GM12878 (cell line): ENCODE results near the gene RPS6KA4. TPM values are rescaled to one million over a fixed set of nuclear protein-coding genes. Genes with fewer than 3 reads are reported as not detected.

Experiments
- ATAC-seq: fragments of 200-7000 bp; cut with Tn5 transposase; 3 replicates; pipeline ENCODE4 v1.9.1; 2020; ENCODE audit warnings: mild to moderate bottlenecking, moderate library complexity
- BruUV-seq: library from RNA; stranded (reverse); fragments of 400-500 nt; replicated peaks from 2 replicates; lab custom pipeline; 2021; lab: Mats Ljungman, UMichigan
- CTCF ChIA-PET: fragments of 300-600 bp; sonication (Branson Sonifier 250); formaldehyde crosslinking; extraction: SDS; loops from one replicate; lab custom pipeline; 2021; ENCODE audit warnings: inconsistent platforms; lab: Yijun Ruan, JAX
- POLR2A ChIA-PET: fragments of 350-600 bp; formaldehyde crosslinking; extraction: SDS; loops from one replicate; lab custom pipeline; 2021; ENCODE audit warnings: inconsistent platforms; lab: Charles Lee
- RAD21 ChIA-PET: fragments of 300-600 bp; sonication (Branson Sonifier 250); formaldehyde crosslinking; loops from one replicate; lab custom pipeline; 2023; ENCODE audit warnings: antibody characterized with exemption; ENCODE audit not compliant: unreplicated experiment; lab: Charles Lee
- SMC1A ChIA-PET: fragments of 300-600 bp; sonication (Branson Sonifier 250); formaldehyde crosslinking; loops from one replicate; lab custom pipeline; 2023; ENCODE audit not compliant: unreplicated experiment, uncharacterized antibody; lab: Charles Lee
- DNase-seq: peaks from one replicate; pipeline ENCODE4 v3.0.0-alpha.2; 2011; ENCODE audit warnings: low read depth, low spot score
- FAIRE-seq: peaks from 3 replicates; lab custom pipeline; 2011; peaks lifted over from hg19 to GRCh38; lab: Jason Lieb, UNC
- H2AFZ ChIP-seq: 2 replicates; pipeline ENCODE4 v1.6.0; 2011; ENCODE audit warnings: low read depth, low read length, control low read depth; ENCODE audit not compliant: control insufficient read depth
- H3K27ac ChIP-seq: 2 replicates; pipeline ENCODE4 v1.5.1; 2011; ENCODE audit warnings: control low read depth; ENCODE audit not compliant: control insufficient read depth, insufficient read depth
- H3K27me3 ChIP-seq, 2 experiments: replicated peaks in 1 of 2; 2 replicates each; pipeline versions ENCODE4 v1.6.0 to v1.6.1; 2011; ENCODE audit warnings: low read length in 1 of 2; ENCODE audit not compliant: control insufficient read depth in 2 of 2, insufficient read depth in 2 of 2
- H3K36me3 ChIP-seq, 2 experiments: 2 replicates each; pipeline ENCODE4 v1.5.1; 2011; ENCODE audit warnings: low read length in 1 of 2; ENCODE audit not compliant: control insufficient read depth in 2 of 2, insufficient read depth in 2 of 2
- H3K4me1 ChIP-seq: 2 replicates; pipeline ENCODE4 v1.6.1; 2011; ENCODE audit warnings: mild to moderate bottlenecking, low read length, moderate library complexity, mixed read lengths; ENCODE audit not compliant: control insufficient read depth, insufficient read depth
- H3K4me2 ChIP-seq: 2 replicates; pipeline ENCODE4 v1.6.0; 2011; ENCODE audit warnings: control low read depth; ENCODE audit not compliant: control insufficient read depth, insufficient read depth
- H3K4me3 ChIP-seq: fragments of 200-600 bp; sonication (generic); 2 replicates; pipeline ENCODE4 v1.5.1; 2016
- H3K79me2 ChIP-seq: 2 replicates; pipeline ENCODE4 v1.6.0; 2011; ENCODE audit warnings: low read length; ENCODE audit not compliant: control insufficient read depth, insufficient read depth
- H3K9ac ChIP-seq: 2 replicates; pipeline ENCODE4 v1.8.0; 2011; ENCODE audit warnings: low read length, control low read depth, mixed read lengths; ENCODE audit not compliant: control insufficient read depth, insufficient read depth
- H3K9me3 ChIP-seq: replicated peaks from 3 replicates; pipeline ENCODE4 v1.5.1; 2011; ENCODE audit warnings: mild to moderate bottlenecking, low read length; ENCODE audit not compliant: control insufficient read depth, insufficient read depth
- H4K20me1 ChIP-seq: 2 replicates; pipeline ENCODE4 v1.6.0; 2011; ENCODE audit not compliant: control insufficient read depth, insufficient read depth
- GATAD2B ChIP-seq: fragments of 450-650 bp; conservative IDR thresholded peaks from 2 replicates; pipeline ENCODE4 v1.6.1; 2017; ENCODE audit warnings: low read depth, mild to moderate bottlenecking, moderate library complexity
- ZNF207 ChIP-seq: fragments of 450-650 bp; IDR thresholded peaks from 2 replicates; pipeline ENCODE4 v1.6.1; 2014; ENCODE audit warnings: antibody characterized with exemption, mild to moderate bottlenecking, borderline replicate concordance
- ZNF592 ChIP-seq: fragments of 450-650 bp; IDR thresholded peaks from 2 replicates; pipeline ENCODE4 v1.6.1; 2017; ENCODE audit warnings: mild to moderate bottlenecking, moderate library complexity
- WGBS: methylation state at CpG from one replicate; pipeline ENCODE4 v1.1.6; 2016; ENCODE audit warnings: low lambda C conversion rate; ENCODE audit not compliant: insufficient replicate concordance, insufficient coverage; ENCODE audit errors: missing lambda C conversion rate; 5-methylcytosine and 5-hydroxymethylcytosine counted together
- in situ Hi-C: fragments of 300-500 bp; cut with MboI; formaldehyde crosslinking; loops from 9 replicates; pipeline ENCODE4 v1.14.3; 2018; ENCODE audit warnings: mixed read lengths
- intact Hi-C: fragments of 100-400 bp; cut with micrococcal nuclease; formaldehyde crosslinking; loops from one replicate; pipeline ENCODE4 v1.14.2; 2022; ENCODE audit not compliant: unreplicated experiment
- polyA plus RNA-seq, 11 experiments: library from polyadenylated mRNA; depleted of rRNA in 4 of 11; unstranded in 6 of 11; stranded (reverse) in 5 of 11; fragments of >200 nt; fragmentation: Nextera tagmentation in 4 of 11; fragmentation: Illumina TruSeq in 1 of 11; extraction: Ambion mirVana in 4 of 11; extraction: Trizol in 1 of 11; gene quantifications; 1 replicate in 1 of 11; 2 replicates in 10 of 11; pipeline versions ENCODE4 v1.2.1 to v1.2.3, GENCODE V29; 2011 to 2016; ENCODE audit warnings: inconsistent platforms in 2 of 11, missing spikeins in 2 of 11, low read depth in 1 of 11
- total RNA-seq, 4 experiments: library from RNA; depleted of rRNA in 3 of 4; stranded (reverse); fragments of >200 nt in 3 of 4; fragmentation: Illumina TruSeq in 1 of 4; extraction: Trizol in 1 of 4; gene quantifications; 2 replicates each; pipeline versions ENCODE4 v1.2.1 to v1.2.3, GENCODE V29; 2013 to 2021

The RPS6KA4 gene
- total and polyA plus RNA-seq, 10 of the 15 experiments (the other 5 are each of a cell fraction or from before 2014, with no cell fraction given), result 0.34 to 32.6 (median 11.3) TPM

- H3K27ac ChIP-seq, result no peak overlapping the region
- no peak overlapping the region for H3K9ac ChIP-seq
- intact Hi-C loops, result no loop called here
- ATAC-seq, result no peak
- RAD21 ChIA-PET, result no interaction called here
- no peaks in the 10 kb centered on the region for H3K36me3 ChIP-seq
- no peak overlapping the region for H2AFZ ChIP-seq
- no peaks in the 10 kb centered on the region for H4K20me1 ChIP-seq
- WGBS, result 38% methylated on average over 17 of the region's 17 CpGs
- SMC1A ChIA-PET, result no interaction called here
- no peak for TF ChIP-seq GATAD2B
- no peak for TF ChIP-seq ZNF592
- TF ChIP-seq ZNF207, result no peak
- TF ChIP-seq, all 136 proteins: peak for 0
- Histone ChIP-seq H3K27me3 (peaks cover 0 to 2% of the 10 kb centered on the region in 2 experiments; a peak in 2 of 4 replicates), H3K4me2 (no peak overlapping the region), H3K79me2 (no peaks in the 10 kb centered on the region), H3K9me3 (no peaks in the 10 kb centered on the region; the same call in 2 of the 3 replicates), H3K4me1 (no peaks in the 10 kb centered on the region), H3K4me3 (no peak overlapping the region)
- BruUV-seq, result no TSS peak
- FAIRE-seq (no peak), DNase-seq (no peak)
- in situ Hi-C loops, result no loop called here
- ChIA-PET CTCF (no interaction called here), POLR2A (no interaction called here)
Observed at GRCh38 chr11:64384028-64384737, 25.2 kb downstream of the RPS6KA4 start.
